Hematopoietic multipotent progenitor cell (in vitro differentiated cells): ENCODE results near the gene FCAMR. TPM values are rescaled to one million over a fixed set of nuclear protein-coding genes. Genes with fewer than 3 reads are reported as not detected.

Experiments used
- DNase-seq, 3 donors: peaks; one replicate each; pipeline ENCODE4 v3.0.0-alpha.2; 2011 to 2015; ENCODE audit warnings: low read depth in 2 of 3, low spot score in 2 of 3
- total RNA-seq: library from RNA; depleted of rRNA; stranded (reverse); fragments of >200 nt; gene quantifications from one replicate; pipeline ENCODE4 v1.2.3, GENCODE V29; 2012

The FCAMR gene
- total RNA-seq, 1 donor, result not detected

DNA sequence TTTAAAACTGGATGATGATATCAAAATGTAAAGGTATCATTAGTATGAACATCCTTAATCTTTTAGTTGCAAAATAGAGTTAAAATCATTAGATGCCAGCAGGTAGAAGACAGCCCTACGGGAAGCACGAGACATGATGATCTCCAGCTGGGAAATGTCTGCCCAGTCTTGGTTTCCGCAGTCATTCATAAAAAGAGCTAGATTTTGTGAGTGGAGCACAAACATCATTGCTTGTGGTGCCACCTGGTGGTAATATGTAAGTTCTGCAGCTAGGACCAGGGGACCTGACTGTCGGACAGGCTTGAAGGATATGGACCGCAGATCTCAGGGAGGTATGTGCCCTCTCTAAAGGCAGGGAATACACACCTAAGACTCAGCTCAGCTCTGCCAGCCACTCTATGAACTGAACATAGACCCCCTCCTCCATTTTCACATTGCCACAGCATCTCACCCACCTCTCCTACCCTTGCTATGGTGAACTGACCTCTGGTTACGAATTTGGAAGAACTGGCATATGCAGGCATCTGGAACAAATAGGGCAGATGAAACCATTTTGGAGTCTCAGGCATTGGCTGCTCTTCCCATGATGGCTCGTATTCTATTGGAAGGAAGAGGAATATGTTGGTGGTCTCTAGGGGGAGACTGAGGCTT is 57.7 kb downstream of the FCAMR start:
- DNase-seq, result peak; percentile 52 to 87 (median 67)

DNA sequence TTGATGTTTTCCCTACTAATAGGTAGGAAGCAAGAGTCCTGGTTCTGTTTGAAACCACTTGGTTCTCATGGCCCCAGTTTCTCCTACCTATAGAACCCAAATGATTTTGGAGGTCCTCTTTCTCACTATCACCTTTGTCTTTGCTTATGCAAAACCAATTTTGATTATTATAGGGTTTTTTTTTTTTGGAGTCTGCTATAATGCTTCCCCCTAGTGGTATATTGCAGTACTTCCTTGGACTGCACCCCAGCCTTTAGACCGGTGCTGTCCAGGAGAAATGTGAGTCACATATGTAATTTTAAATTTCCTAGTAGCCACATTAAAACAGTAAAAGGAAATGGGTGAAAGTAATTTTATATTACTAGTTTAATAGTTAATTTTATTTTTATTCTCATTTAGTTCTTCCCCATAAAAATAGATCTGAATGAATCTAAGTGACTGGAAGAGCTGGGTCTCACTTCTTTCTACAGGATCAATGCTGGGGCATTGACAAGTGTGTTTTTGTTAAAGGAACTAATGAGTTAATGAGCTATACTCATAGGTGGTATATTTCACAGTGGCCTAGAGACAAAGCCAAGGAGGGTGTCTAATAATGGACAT is 59.1 kb downstream of the FCAMR start:
- DNase-seq, result peak in 2 of 3 donors; percentile 55 to 65

GRCh38 chr1:206909883-206910318 is 60.4 kb downstream of the FCAMR start:
- no peak for DNase-seq

- DNase-seq, result peak in 1 of 3 donors; percentile 43
Observed at GRCh38 chr1:206909161-206909882, 60.9 kb downstream of the FCAMR start.

GRCh38 chr1:206908038-206908437 is 62.2 kb downstream of the FCAMR start:
- no peak for DNase-seq

Other genes starting within 250 kb of the FCAMR start
- not detected for gene IL19, start 199.7 kb downstream of the FCAMR start, total RNA-seq
- under 0.01 TPM for gene IL10, start 198.0 kb downstream of the FCAMR start, total RNA-seq
- not detected for gene IL20, start 104.8 kb downstream of the FCAMR start, total RNA-seq
- not detected for gene IL24, start 73.0 kb downstream of the FCAMR start, total RNA-seq
- 15.1 TPM for gene FCMR, start 48.5 kb downstream of the FCAMR start, total RNA-seq
- not detected for gene PIGR, start 24.0 kb downstream of the FCAMR start, total RNA-seq
- gene C1orf116, start 62.3 kb upstream of the FCAMR start, total RNA-seq, result under 0.01 TPM
- gene YOD1, start 80.7 kb upstream of the FCAMR start, total RNA-seq, result 8.6 TPM
- 9.4 TPM for gene PFKFB2, start 82.8 kb upstream of the FCAMR start, total RNA-seq
- under 0.01 TPM for gene C4BPB, start 118.4 kb upstream of the FCAMR start, total RNA-seq
- gene C4BPA, start 133.8 kb upstream of the FCAMR start, total RNA-seq, result not detected